IgD-negative memory B cell (primary cell): ENCODE data around the gene FADS6. TPM values are rescaled to one million over a fixed set of nuclear protein-coding genes. Genes with fewer than 3 reads are reported as not detected.
A peak's percentile ranks its signal among the peaks of the same experiment; 100 is the strongest.

Source experiments
- H3K27ac Mint-ChIP-seq, 3 donors: one replicate each; pipeline ENCODE4 v1.8.0; 2020 to 2022; ENCODE audit warnings: mild to moderate bottlenecking in 3 of 3, mixed read lengths in 3 of 3, moderate library complexity in 1 of 3
- H3K27me3 Mint-ChIP-seq: one replicate; pipeline ENCODE4 v1.8.0; 2021; ENCODE audit warnings: mixed read lengths
- H3K36me3 Mint-ChIP-seq: one replicate; pipeline ENCODE4 v1.8.0; 2020; ENCODE audit warnings: mild to moderate bottlenecking, mixed read lengths
- H3K4me1 Mint-ChIP-seq, 3 donors: one replicate each; pipeline ENCODE4 v1.8.0; 2020 to 2022; ENCODE audit warnings: mixed read lengths in 3 of 3, mild to moderate bottlenecking in 1 of 3
- H3K4me3 Mint-ChIP-seq, 4 donors: one replicate each; pipeline ENCODE4 v1.8.0; 2020 to 2022; ENCODE audit warnings: mild to moderate bottlenecking in 4 of 4, mixed read lengths in 4 of 4, moderate library complexity in 3 of 4
- H3K9me3 Mint-ChIP-seq, 3 donors: one replicate each; pipeline ENCODE4 v1.8.0; 2020 to 2021; ENCODE audit warnings: mixed read lengths in 3 of 3, mild to moderate bottlenecking in 1 of 3
- polyA plus RNA-seq: library from polyadenylated mRNA; unstranded; fragments of 300-500 nt; fragmentation: Illumina TruSeq; gene quantifications from one replicate; pipeline ENCODE4 v1.2.3, GENCODE V29; 2021

The FADS6 gene
- polyA plus RNA-seq, 1 donor from 2014 or later: not detected

DNA sequence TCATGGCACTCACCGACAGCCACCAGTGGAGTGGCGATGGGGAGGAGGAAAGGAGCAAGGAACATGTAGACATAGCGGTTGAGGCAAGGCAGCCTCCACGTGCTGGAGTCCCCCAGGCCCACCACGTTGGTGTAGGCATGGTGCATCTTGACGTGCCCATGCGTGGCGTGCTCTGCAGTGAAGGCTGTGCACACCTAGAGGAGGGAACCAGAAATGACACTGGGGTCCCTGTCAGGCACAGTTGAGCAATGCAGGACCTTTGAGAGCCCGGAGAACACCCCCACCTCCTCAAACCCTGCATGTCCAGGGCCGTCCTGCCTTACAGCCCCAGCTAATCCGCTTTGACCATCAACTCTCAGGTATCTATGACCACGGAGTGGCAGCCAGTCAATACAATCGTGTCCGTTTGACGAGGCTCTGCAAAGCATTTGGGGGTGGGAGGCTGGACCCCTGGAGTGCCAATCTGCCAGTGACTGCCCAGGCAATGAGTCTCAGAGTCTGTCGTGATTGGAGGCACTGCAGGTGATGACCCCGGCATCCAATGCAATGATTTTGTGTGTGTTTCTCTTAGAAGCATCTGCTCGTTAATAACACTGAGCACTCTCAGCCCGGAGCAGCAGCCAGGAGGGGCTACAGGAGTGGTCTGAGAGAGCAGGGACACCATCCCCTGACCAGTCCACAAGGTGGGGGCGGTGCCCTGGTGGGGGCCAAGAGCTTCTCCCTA lies 10.8 kb downstream of the FADS6 start:
- Mint-ChIP-seq H3K4me1 (no peaks in the 10 kb centered on the region), H3K9me3 (no peaks in the 10 kb centered on the region), H3K27ac (no peak overlapping the region), H3K4me3 (no peak overlapping the region), H3K36me3 (no peaks in the 10 kb centered on the region), H3K27me3 (peaks cover 10% of the 10 kb centered on the region)

- H3K9me3 Mint-ChIP-seq: no peaks in the 10 kb centered on the region
- H3K4me1 Mint-ChIP-seq: no peaks in the 10 kb centered on the region
- no peak overlapping the region for H3K27ac Mint-ChIP-seq
- H3K27me3 Mint-ChIP-seq: peaks cover 7% of the 10 kb centered on the region
- H3K4me3 Mint-ChIP-seq: no peak overlapping the region
- no peaks in the 10 kb centered on the region for H3K36me3 Mint-ChIP-seq
These were observed 12.4 kb downstream of the FADS6 start for GRCh38 chr17:74881073-74881472.

DNA sequence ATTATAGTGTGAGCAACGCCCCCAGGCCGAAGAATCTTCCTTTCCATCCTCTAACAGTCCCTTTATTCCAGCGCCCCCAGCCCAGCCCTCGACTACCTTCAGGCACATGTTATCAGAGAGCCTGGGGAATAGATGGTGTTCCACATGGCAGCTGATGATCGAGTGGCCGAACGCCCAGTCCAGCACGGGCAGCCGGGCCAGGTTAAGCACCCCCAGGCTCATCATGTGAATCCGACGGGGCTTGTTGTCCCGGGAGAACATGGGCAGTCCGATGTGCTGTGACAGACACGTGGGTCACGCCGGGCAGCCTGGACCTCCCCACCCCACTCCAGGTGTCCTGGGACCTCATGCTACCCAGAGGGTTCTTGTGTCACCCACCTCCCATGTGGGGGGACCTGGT lies 14.1 kb downstream of the FADS6 start:
- H3K27me3 Mint-ChIP-seq: peaks cover 5% of the 10 kb centered on the region
- H3K4me3 Mint-ChIP-seq: no peak overlapping the region
- no peaks in the 10 kb centered on the region for H3K9me3 Mint-ChIP-seq
- H3K36me3 Mint-ChIP-seq: no peaks in the 10 kb centered on the region
- no peaks in the 10 kb centered on the region for H3K4me1 Mint-ChIP-seq
- no peak overlapping the region for H3K27ac Mint-ChIP-seq

GRCh38 chr17:74878658-74879057 lies 14.8 kb downstream of the FADS6 start:
- H3K4me3 Mint-ChIP-seq: no peak overlapping the region
- no peaks in the 10 kb centered on the region for H3K9me3 Mint-ChIP-seq
- peaks cover 0 to 3% (median 3%) of the 10 kb centered on the region in 3 donors for H3K4me1 Mint-ChIP-seq
- H3K27ac Mint-ChIP-seq: peak overlapping the region in 1 of 3 donors; percentile 32
- H3K36me3 Mint-ChIP-seq: no peaks in the 10 kb centered on the region
- peaks cover 5% of the 10 kb centered on the region for H3K27me3 Mint-ChIP-seq

GRCh38 chr17:74877592-74878548 lies 15.6 kb downstream of the FADS6 start:
- Mint-ChIP-seq H3K27ac (no peak overlapping the region), H3K36me3 (no peaks in the 10 kb centered on the region), H3K27me3 (peaks cover 2% of the 10 kb centered on the region), H3K4me3 (no peak overlapping the region), H3K9me3 (no peaks in the 10 kb centered on the region), H3K4me1 (peaks cover 0 to 8% (median 4%) of the 10 kb centered on the region in 3 donors)

- H3K36me3 Mint-ChIP-seq: no peaks in the 10 kb centered on the region
- H3K4me1 Mint-ChIP-seq: peaks cover 0 to 19% (median 10%) of the 10 kb centered on the region in 3 donors
- peak overlapping the region in 1 of 4 donors; percentile 70 for H3K4me3 Mint-ChIP-seq
- H3K9me3 Mint-ChIP-seq: no peaks in the 10 kb centered on the region
- no peaks in the 10 kb centered on the region for H3K27me3 Mint-ChIP-seq
- no peak overlapping the region for H3K27ac Mint-ChIP-seq
These were observed 17.3 kb downstream of the FADS6 start for GRCh38 chr17:74875977-74876593.

- Mint-ChIP-seq H3K4me3 (peak overlapping the region in 1 of 4 donors; percentile 70), H3K27ac (peak overlapping the region in 1 of 3 donors; percentile 10), H3K4me1 (peaks cover 0 to 20% (median 10%) of the 10 kb centered on the region in 3 donors), H3K36me3 (no peaks in the 10 kb centered on the region), H3K9me3 (no peaks in the 10 kb centered on the region), H3K27me3 (no peaks in the 10 kb centered on the region)
These were observed 18.1 kb downstream of the FADS6 start for GRCh38 chr17:74875155-74875976.

DNA sequence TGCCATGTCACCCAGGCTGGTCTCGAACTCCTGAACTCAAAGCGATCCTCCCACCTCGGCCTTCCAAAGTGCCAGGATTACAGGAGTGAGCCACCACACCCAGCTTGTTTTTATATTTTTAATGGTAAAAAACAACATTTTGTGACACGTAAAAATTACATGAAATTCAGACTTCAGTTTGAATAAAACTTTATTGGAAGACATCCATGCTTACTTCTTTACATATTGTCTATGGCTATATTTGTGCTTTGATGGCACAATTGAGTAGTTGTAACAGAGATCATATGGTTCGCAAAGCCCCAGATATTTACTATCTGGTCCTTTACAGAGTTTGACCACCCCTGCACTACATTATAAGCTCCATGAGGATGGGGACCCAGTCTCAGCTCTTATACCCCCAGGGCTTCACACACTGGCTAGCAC lies 18.8 kb downstream of the FADS6 start:
- peak overlapping the region in 1 of 3 donors; percentile 10 for H3K27ac Mint-ChIP-seq
- H3K4me3 Mint-ChIP-seq: peak overlapping the region in 2 of 4 donors; percentile 70 to 98
- no peaks in the 10 kb centered on the region for H3K9me3 Mint-ChIP-seq
- H3K4me1 Mint-ChIP-seq: peaks cover 0 to 20% (median 10%) of the 10 kb centered on the region in 3 donors
- H3K36me3 Mint-ChIP-seq: no peaks in the 10 kb centered on the region
- no peaks in the 10 kb centered on the region for H3K27me3 Mint-ChIP-seq

- peak overlapping the region; percentile 88 to 98 (median 96) for H3K4me3 Mint-ChIP-seq
- peaks cover 0 to 20% (median 10%) of the 10 kb centered on the region in 3 donors for H3K4me1 Mint-ChIP-seq
- H3K27ac Mint-ChIP-seq: peak overlapping the region; percentile 90 to 99 (median 98)
- H3K27me3 Mint-ChIP-seq: no peaks in the 10 kb centered on the region
- no peaks in the 10 kb centered on the region for H3K9me3 Mint-ChIP-seq
- H3K36me3 Mint-ChIP-seq: no peaks in the 10 kb centered on the region
These were observed 19.4 kb downstream of the FADS6 start for GRCh38 chr17:74873874-74874614.

DNA sequence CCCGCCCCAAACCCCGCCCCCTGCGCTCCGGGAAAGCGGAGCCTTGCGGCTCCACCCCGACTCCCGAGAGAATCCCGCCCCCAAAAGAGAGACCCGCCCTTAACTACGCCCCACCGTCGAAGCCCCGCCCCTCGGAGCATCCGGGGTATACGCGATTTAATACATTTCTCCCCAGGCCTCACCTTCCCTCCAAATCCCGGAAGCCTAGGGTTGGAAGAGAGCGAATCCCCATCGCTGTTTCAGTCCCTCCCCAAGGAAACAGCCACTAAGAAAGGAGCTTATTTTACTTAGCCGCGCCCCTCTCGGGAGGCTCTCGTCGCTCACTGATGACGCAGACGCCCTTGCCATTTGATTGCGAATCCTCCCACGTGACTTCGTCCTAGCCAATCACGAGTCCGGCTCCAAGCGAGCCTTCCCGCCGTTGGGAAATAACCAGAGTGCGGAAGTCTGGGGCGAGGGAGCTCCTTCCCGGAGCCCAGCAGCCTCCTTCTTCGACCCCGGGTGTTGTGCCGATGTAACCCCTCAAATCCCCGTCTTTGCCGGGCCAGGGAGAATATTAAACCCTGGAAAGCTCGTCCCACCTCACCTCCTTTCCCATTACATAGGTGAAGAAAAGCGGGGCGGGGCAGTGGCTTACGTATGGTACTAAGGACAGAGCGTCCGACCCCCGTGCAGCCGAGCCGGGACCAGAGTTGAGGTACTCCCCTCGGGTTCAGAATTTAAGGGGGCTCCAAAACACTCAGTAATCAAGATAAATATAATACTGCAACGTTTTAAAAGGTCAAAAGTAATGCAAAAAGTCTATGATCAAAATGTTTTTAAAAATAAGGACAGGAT lies 20.2 kb downstream of the FADS6 start:
- Mint-ChIP-seq H3K36me3 (no peaks in the 10 kb centered on the region), H3K27me3 (no peaks in the 10 kb centered on the region), H3K9me3 (no peaks in the 10 kb centered on the region), H3K4me1 (peaks cover 0 to 20% (median 10%) of the 10 kb centered on the region in 3 donors), H3K27ac (peak overlapping the region; percentile 90 to 99 (median 98)), H3K4me3 (peak overlapping the region; percentile 88 to 98 (median 96))

DNA sequence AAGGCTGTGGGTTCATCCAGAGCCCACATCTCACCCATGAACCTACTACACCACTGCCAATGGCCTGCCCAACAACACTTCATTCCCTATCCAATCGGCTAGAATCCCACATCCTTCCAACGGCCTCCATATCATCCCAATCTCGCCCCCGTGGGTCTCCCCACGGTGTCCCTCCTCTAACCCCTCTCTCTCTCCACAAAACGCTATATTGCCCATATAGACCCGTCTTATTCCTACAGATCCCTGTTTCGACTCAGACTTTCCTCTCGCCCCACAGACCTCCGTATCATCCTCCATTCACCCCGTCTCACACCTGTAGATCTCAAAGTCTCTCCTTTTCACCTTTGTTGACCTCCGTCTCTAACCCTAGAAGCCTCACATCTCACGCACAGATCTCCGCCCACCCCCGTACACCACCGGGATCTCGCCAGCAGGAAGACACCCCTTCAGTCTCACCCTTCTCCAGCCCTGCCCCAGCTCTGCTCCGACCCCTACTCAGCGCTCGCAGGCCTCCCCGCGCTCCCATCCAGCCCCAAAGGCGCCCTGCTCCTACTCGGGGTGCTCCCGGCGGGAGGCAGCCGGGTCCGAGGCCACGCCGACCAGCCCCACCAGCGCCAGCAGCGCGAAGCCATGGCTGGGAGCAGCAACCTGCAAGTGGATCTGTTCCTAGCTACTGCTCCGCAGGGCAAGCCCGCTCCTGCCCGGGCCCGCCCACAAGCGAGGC lies 21.0 kb downstream of the FADS6 start, which contains the start of gene FDXR:
Gene FDXR, minus strand, starts transcription at position 682 of the 724 bp plus-strand sequence. Its CDS starts 50 bp downstream, at position 632.
- no peaks in the 10 kb centered on the region for H3K36me3 Mint-ChIP-seq
- no peaks in the 10 kb centered on the region for H3K9me3 Mint-ChIP-seq
- H3K27ac Mint-ChIP-seq: peak within 1 kb of the TSS; percentile 90 to 99 (median 98)
- peaks cover 0 to 20% (median 10%) of the 10 kb centered on the region in 3 donors for H3K4me1 Mint-ChIP-seq
- no peaks in the 10 kb centered on the region for H3K27me3 Mint-ChIP-seq
- peak within 1 kb of the TSS; percentile 88 to 98 (median 96) for H3K4me3 Mint-ChIP-seq

DNA sequence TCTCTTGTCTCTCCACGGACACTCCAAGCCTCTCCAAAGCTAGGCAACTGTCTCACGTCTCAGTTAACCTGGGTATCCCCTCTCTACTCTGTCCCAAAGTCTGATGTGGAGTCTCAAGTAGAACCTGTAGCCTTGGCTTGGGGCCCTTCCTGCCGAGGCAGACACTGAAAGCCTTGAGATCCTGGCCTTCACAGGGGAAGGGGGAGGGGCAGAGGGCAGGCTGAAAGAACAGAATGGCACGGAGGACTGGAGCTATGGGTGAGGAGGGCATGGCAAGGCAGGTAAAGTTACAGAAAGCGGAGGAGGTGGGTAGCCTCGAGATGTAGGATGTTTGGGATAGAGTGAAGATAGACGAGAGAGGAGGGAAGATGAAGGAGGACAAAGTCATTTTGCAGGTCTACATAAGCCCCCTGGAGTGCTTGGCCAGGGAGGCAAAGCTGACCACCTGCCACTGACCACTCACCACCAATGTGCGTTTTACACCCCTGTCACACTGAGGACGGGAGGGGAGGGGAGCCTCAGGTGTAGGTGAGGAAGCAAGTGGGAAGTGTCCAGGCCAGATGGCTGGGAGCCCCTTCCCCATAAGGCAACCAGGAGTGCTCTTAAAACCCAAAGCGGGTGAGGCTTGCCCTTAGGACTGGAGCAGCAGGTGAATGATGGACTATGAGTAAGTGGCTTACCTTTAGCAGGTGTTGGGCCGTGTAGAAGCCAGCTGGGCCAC lies 21.9 kb downstream of the FADS6 start:
- Mint-ChIP-seq H3K27ac (no peak overlapping the region), H3K36me3 (no peaks in the 10 kb centered on the region), H3K27me3 (no peaks in the 10 kb centered on the region)

More for the DNA sequence above, 21.9 kb downstream of the FADS6 start:
- H3K4me3 Mint-ChIP-seq: peak overlapping the region in 3 of 4 donors; percentile 4 to 88 (median 48)
- H3K4me1 Mint-ChIP-seq: peaks cover 0 to 20% (median 10%) of the 10 kb centered on the region in 3 donors
- no peaks in the 10 kb centered on the region for H3K9me3 Mint-ChIP-seq
